Measurements from ENCODE around the gene CEMIP. TPM values are rescaled to one million over a fixed set of nuclear protein-coding genes. Genes with fewer than 3 reads are reported as not detected.

Gene CEMIP
- total RNA-seq, 2 experiments from 2014 or later = not detected

GRCh38 chr15:80791004-80791403, 11.8 kb downstream of the CEMIP start:
- Mint-ChIP-seq H3K36me3 (ENCODE audit: low read depth) (no peaks in the 10 kb centered on the region), H3K27me3 (ENCODE audit: low read depth) (peaks cover 4% of the 10 kb centered on the region), H3K4me3 (no peak overlapping the region), H3K9me3 (no peaks in the 10 kb centered on the region), H3K27ac (no peak overlapping the region), H3K4me1 (ENCODE audit: low read depth) (no peaks in the 10 kb centered on the region)
- CTCF ChIA-PET = interaction anchor here (1.2 kb wide), 1 partner anchor 8 kb away, joined by 7 read pairs; no protein-coding TSS in a partner anchor
- intact Hi-C loops (cut with micrococcal nuclease) = no loop called here
- DNase-seq = no peak

- Mint-ChIP-seq H3K9me3 (no peaks in the 10 kb centered on the region), H3K27me3 (ENCODE audit: low read depth) (peaks cover 2% of the 10 kb centered on the region), H3K4me1 (ENCODE audit: low read depth) (no peaks in the 10 kb centered on the region), H3K27ac (no peak overlapping the region), H3K36me3 (ENCODE audit: low read depth) (no peaks in the 10 kb centered on the region), H3K4me3 (no peak overlapping the region)
- no peak for DNase-seq
- intact Hi-C loops (cut with micrococcal nuclease) = no loop called here
- CTCF ChIA-PET = interaction anchor here (0.6 to 1.4 kb wide), 4 partner anchors 19 to 340 kb away, joined by 3 to 5 read pairs (median 4); no protein-coding TSS in a partner anchor
Observed at GRCh38 chr15:80796407-80796806, 17.2 kb downstream of the CEMIP start.

- intact Hi-C loops (cut with micrococcal nuclease) = no loop called here
- DNase-seq = no peak
- peaks cover 8% of the 10 kb centered on the region for H3K4me1 Mint-ChIP-seq (ENCODE audit: low read depth)
- H3K27me3 Mint-ChIP-seq (ENCODE audit: low read depth) = no peaks in the 10 kb centered on the region
- H3K36me3 Mint-ChIP-seq (ENCODE audit: low read depth) = no peaks in the 10 kb centered on the region
- H3K27ac Mint-ChIP-seq = no peak overlapping the region
- no peaks in the 10 kb centered on the region for H3K9me3 Mint-ChIP-seq
- CTCF ChIA-PET = interaction anchor here (0.6 to 1.1 kb wide), 2 partner anchors 8 to 23 kb away, joined by 3 to 7 read pairs; no protein-coding TSS in a partner anchor
- H3K4me3 Mint-ChIP-seq = no peak overlapping the region
Observed at GRCh38 chr15:80798911-80799310, 19.7 kb downstream of the CEMIP start.

DNA sequence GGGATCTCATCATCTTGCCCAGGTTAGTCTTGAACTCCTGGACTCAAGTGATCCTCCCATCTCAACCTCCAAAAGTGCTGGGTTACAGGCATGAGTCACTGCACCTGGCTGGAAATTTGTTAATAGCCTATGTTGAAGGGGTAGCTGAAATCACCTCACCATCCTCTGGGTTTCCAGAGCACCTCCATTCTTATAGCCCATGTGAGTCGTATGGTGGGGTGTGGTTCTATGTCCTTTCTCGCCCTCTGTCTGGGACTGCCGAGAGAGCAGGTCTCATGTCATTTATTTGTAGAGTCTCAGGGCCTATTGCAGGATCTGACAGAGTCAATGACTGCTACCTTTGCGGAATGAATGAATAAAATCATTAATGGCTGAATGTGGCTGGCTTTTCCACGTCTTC, 20.9 kb downstream of the CEMIP start:
- no peaks in the 10 kb centered on the region for H3K36me3 Mint-ChIP-seq (ENCODE audit: low read depth)
- no peaks in the 10 kb centered on the region for H3K9me3 Mint-ChIP-seq
- intact Hi-C loops (cut with micrococcal nuclease) = loop anchor here (5.0 to 10.0 kb wide), 2 partner anchors 157 to 495 kb away; no protein-coding TSS in a partner anchor
- peaks cover 20% of the 10 kb centered on the region for H3K4me1 Mint-ChIP-seq (ENCODE audit: low read depth)
- H3K4me3 Mint-ChIP-seq = no peak overlapping the region
- CTCF ChIA-PET = no interaction called here
- H3K27ac Mint-ChIP-seq = no peak overlapping the region
- DNase-seq = no peak
- no peaks in the 10 kb centered on the region for H3K27me3 Mint-ChIP-seq (ENCODE audit: low read depth)

- peaks cover 24% of the 10 kb centered on the region for H3K4me1 Mint-ChIP-seq (ENCODE audit: low read depth)
- H3K27ac Mint-ChIP-seq = no peak overlapping the region
- no peaks in the 10 kb centered on the region for H3K36me3 Mint-ChIP-seq (ENCODE audit: low read depth)
- H3K27me3 Mint-ChIP-seq (ENCODE audit: low read depth) = no peaks in the 10 kb centered on the region
- DNase-seq = no peak
- CTCF ChIA-PET = interaction anchor here (0.6 kb wide), 1 partner anchor 28 kb away, joined by 5 read pairs; no protein-coding TSS in a partner anchor
- H3K4me3 Mint-ChIP-seq = no peak overlapping the region
- H3K9me3 Mint-ChIP-seq = no peaks in the 10 kb centered on the region
- intact Hi-C loops (cut with micrococcal nuclease) = loop anchor here (5.0 to 10.0 kb wide), 2 partner anchors 155 to 493 kb away; no protein-coding TSS in a partner anchor
Observed at GRCh38 chr15:80801891-80802680, 22.9 kb downstream of the CEMIP start.

DNA sequence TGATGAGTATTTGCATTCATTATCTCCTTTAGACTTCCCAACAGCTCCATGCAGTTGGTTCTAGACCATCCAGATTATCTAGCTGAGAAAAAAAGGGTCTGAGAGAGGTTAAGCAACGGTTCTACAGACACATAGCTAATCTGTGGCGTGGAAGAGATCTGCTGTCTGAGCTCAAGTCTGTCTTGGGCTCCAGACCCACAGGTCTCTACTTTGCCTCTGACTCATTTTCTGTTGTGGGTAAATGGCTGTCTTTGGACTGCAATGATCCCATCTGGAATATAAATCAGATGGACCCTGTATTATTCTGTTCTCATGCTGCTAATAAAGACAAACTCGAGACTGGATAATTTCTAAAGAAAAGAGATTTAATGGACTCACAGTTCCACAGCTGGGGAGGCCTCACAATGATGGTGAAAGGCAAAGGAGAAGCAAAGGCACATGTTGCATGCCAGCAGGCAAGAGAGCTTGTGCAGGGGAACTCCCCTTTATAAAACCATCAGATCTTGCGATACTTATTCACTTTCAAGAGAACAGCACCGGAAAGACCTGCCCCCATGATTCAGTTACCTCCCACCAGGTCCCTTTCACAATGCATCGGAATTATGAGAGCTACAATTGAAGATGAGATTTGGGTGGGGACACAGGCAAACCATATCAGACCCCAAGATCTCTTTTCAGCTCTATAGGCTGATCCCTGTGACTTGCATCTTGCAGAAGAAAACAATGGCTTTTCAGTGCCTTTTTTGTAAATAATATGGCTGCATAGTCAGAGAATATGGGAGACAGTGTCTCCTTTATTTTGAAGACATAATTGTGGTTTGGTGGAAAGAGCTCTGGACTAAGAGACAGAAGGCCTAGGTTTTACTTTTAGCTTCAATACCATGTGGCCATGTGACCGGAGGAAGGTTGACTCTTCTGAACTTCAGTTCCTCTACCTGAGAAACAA, 24.7 kb downstream of the CEMIP start:
- intact Hi-C loops (cut with micrococcal nuclease) = loop anchor here (2.0 to 10.0 kb wide), 3 partner anchors 153 to 491 kb away; partner anchors contain the start of gene MESD
- Mint-ChIP-seq H3K36me3 (ENCODE audit: low read depth) (no peaks in the 10 kb centered on the region), H3K9me3 (no peaks in the 10 kb centered on the region), H3K27me3 (ENCODE audit: low read depth) (no peaks in the 10 kb centered on the region), H3K27ac (peak overlapping the region; percentile 65), H3K4me3 (no peak overlapping the region), H3K4me1 (ENCODE audit: low read depth) (peaks cover 24% of the 10 kb centered on the region)
- peak; percentile 65 for DNase-seq
- CTCF ChIA-PET = interaction anchor here (0.6 to 2.1 kb wide), 4 partner anchors 9 to 166 kb away, joined by 3 to 8 read pairs (median 3); no protein-coding TSS in a partner anchor

- H3K36me3 Mint-ChIP-seq (ENCODE audit: low read depth) = no peaks in the 10 kb centered on the region
- H3K27ac Mint-ChIP-seq = no peak overlapping the region
- H3K27me3 Mint-ChIP-seq (ENCODE audit: low read depth) = no peaks in the 10 kb centered on the region
- H3K4me3 Mint-ChIP-seq = no peak overlapping the region
- intact Hi-C loops (cut with micrococcal nuclease) = loop anchor here (2.0 to 10.0 kb wide), 3 partner anchors 152 to 490 kb away; partner anchors contain the start of gene MESD
- CTCF ChIA-PET = interaction anchor here (0.6 to 2.1 kb wide), 5 partner anchors 25 to 349 kb away, joined by 3 to 8 read pairs (median 3); partner anchors contain the start of gene CEMIP
- H3K4me1 Mint-ChIP-seq (ENCODE audit: low read depth) = peaks cover 24% of the 10 kb centered on the region
- peak; percentile 42 for DNase-seq
- no peaks in the 10 kb centered on the region for H3K9me3 Mint-ChIP-seq
Observed at GRCh38 chr15:80804970-80805495, 25.9 kb downstream of the CEMIP start.

- CTCF ChIA-PET = no interaction called here
- Mint-ChIP-seq H3K27ac (no peak overlapping the region), H3K9me3 (no peaks in the 10 kb centered on the region), H3K36me3 (ENCODE audit: low read depth) (no peaks in the 10 kb centered on the region), H3K4me3 (no peak overlapping the region), H3K27me3 (ENCODE audit: low read depth) (no peaks in the 10 kb centered on the region), H3K4me1 (ENCODE audit: low read depth) (no peaks in the 10 kb centered on the region)
- DNase-seq = no peak
- intact Hi-C loops (cut with micrococcal nuclease) = no loop called here
Observed at GRCh38 chr15:80811781-80812315, 32.7 kb downstream of the CEMIP start.

GRCh38 chr15:80815106-80815505, 35.9 kb downstream of the CEMIP start:
- H3K9me3 Mint-ChIP-seq = no peaks in the 10 kb centered on the region
- no peak overlapping the region for H3K4me3 Mint-ChIP-seq
- H3K27me3 Mint-ChIP-seq (ENCODE audit: low read depth) = peaks cover 9% of the 10 kb centered on the region
- H3K36me3 Mint-ChIP-seq (ENCODE audit: low read depth) = no peaks in the 10 kb centered on the region
- no peaks in the 10 kb centered on the region for H3K4me1 Mint-ChIP-seq (ENCODE audit: low read depth)
- CTCF ChIA-PET = no interaction called here
- no peak overlapping the region for H3K27ac Mint-ChIP-seq
- intact Hi-C loops (cut with micrococcal nuclease) = no loop called here
- DNase-seq = no peak

GRCh38 chr15:80816049-80816653, 37.0 kb downstream of the CEMIP start:
- Mint-ChIP-seq H3K9me3 (no peaks in the 10 kb centered on the region), H3K4me3 (no peak overlapping the region), H3K27ac (no peak overlapping the region), H3K36me3 (ENCODE audit: low read depth) (no peaks in the 10 kb centered on the region), H3K27me3 (ENCODE audit: low read depth) (peaks cover 9% of the 10 kb centered on the region), H3K4me1 (ENCODE audit: low read depth) (no peaks in the 10 kb centered on the region)
- no peak for DNase-seq
- CTCF ChIA-PET = interaction anchor here (0.5 kb wide), 1 partner anchor 595 kb away, joined by 3 read pairs; no protein-coding TSS in a partner anchor
- intact Hi-C loops (cut with micrococcal nuclease) = no loop called here

DNA sequence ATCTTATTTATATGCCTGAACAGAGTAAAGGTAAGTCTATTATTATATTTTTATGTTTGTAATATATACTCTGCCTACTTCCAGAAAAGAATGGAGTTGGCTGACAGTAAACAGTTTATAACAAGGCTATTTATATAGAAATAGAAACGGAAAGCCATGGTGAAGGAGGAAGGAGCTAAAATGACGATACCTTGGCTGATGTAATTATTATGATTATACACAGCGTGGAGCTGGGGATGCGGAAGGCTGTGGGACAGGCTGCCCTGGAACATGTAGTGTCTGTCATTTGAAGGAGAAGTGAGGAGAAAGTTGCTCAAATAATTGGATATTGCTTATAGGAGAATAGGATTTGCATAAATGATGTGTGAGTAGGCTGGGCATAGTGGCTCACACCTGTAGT, 37.8 kb downstream of the CEMIP start:
- H3K4me3 Mint-ChIP-seq = no peak overlapping the region
- CTCF ChIA-PET = interaction anchor here (0.5 kb wide), 1 partner anchor 594 kb away, joined by 3 read pairs; no protein-coding TSS in a partner anchor
- H3K27ac Mint-ChIP-seq = no peak overlapping the region
- DNase-seq = no peak
- H3K4me1 Mint-ChIP-seq (ENCODE audit: low read depth) = no peaks in the 10 kb centered on the region
- no peaks in the 10 kb centered on the region for H3K36me3 Mint-ChIP-seq (ENCODE audit: low read depth)
- intact Hi-C loops (cut with micrococcal nuclease) = no loop called here
- H3K9me3 Mint-ChIP-seq = no peaks in the 10 kb centered on the region
- peaks cover 9% of the 10 kb centered on the region for H3K27me3 Mint-ChIP-seq (ENCODE audit: low read depth)

Data from activated naive CD4-positive, alpha-beta T cell treated with anti-CD3 and anti-CD28 coated beads for 36 hours (primary cell).